Measurements from ENCODE around the gene KIRREL3.

The KIRREL3 gene

DNA sequence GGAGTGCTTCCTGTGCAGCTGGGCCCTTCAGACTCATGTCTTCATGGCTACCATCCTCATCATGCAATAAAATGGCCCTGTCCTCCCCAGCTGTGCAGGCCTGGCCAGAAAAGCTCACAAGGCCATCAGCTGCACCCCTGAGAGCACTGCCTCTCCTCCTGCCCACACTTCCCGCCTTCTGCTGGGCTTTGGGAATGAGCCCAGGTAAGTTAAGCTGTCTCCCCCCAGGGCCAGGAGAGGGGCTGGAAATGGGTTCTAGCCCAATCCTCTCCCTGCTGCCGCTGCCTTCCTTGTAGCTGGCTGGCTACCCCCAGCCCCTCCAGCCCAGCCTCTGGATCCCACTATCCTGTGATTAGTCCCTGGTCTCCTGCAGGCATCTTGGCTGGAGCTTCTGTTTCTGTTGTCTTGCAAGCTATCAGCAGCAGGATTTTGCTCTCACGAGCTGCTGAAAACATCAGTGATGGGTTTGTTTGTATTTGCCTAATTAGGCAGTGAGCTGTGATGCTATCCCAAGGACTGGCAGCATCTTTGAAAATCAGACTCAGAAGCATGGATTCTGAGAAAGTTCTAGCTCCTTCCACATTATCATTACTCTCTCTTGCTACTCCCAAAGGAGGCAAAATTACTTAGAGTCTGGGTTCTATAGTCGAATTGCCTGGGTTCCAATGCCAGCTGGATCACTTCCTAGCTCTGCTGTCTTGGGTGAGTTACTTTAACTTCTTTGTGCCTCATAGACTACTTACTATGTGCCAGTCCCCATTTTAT is 476.9 kb downstream of the KIRREL3 start:
- TF ChIP-seq, protein P1, sequence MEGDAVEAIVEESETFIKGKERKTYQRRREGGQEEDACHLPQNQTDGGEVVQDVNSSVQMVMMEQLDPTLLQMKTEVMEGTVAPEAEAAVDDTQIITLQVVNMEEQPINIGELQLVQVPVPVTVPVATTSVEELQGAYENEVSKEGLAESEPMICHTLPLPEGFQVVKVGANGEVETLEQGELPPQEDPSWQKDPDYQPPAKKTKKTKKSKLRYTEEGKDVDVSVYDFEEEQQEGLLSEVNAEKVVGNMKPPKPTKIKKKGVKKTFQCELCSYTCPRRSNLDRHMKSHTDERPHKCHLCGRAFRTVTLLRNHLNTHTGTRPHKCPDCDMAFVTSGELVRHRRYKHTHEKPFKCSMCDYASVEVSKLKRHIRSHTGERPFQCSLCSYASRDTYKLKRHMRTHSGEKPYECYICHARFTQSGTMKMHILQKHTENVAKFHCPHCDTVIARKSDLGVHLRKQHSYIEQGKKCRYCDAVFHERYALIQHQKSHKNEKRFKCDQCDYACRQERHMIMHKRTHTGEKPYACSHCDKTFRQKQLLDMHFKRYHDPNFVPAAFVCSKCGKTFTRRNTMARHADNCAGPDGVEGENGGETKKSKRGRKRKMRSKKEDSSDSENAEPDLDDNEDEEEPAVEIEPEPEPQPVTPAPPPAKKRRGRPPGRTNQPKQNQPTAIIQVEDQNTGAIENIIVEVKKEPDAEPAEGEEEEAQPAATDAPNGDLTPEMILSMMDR (IDR thresholded peaks at IDR 0.05; ENCODE audit: control insufficient read depth, insufficient read depth, low read depth, low read length, missing control alignments), result no peak
- DNase-seq (ENCODE audit: low read depth), result no peak
- no peak overlapping the region for H3K4me3 ChIP-seq (ENCODE audit: control insufficient read depth, low read depth, low read length)

DNA sequence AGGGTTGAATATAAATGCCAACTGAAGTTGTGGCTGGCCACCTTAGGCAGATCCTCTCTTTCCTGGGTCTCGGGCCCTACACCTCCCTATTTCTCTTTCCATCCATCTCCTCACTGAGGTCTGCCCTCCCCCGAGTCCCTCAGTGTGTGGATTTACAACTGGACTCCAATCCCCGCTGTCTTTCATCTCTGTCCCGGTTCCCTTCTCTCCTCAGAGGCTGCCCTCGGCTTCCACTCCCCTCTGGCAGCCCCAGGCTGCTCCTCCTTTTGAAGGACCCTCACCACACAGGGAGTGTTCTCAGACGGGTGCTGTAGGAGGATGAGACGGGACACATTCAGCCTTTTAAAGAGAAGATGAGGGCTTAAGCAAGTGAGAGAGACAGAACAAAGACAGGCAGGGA is 478.0 kb downstream of the KIRREL3 start:
- no peak for DNase-seq (ENCODE audit: low read depth)
- TF ChIP-seq, protein P1 (IDR thresholded peaks at IDR 0.05; ENCODE audit: control insufficient read depth, insufficient read depth, low read depth, low read length, missing control alignments), result no peak
- H3K4me3 ChIP-seq (ENCODE audit: control insufficient read depth, low read depth, low read length), result no peak overlapping the region

DNA sequence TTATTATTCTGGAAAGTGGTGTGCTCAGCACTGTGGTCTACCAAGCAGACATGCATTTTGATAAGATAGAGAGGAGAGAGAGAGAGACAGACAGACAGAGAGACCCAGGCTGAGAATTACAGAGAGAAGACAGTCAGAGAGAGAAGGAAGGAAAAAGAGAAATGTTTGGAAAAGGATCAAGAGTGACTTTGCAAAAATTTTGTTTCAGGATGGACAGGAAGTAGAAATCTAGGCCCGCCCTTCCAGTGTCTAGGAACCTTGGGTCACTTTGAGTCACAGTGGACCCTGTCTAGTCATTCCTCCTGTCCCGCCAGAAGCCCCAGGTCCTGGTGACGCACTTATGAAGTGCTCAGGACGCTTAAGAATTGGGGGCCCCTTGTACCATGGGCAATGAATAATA is 478.4 kb downstream of the KIRREL3 start:
- TF ChIP-seq, protein P1 (IDR thresholded peaks at IDR 0.05; ENCODE audit: control insufficient read depth, insufficient read depth, low read depth, low read length, missing control alignments), result no peak
- no peak for DNase-seq (ENCODE audit: low read depth)

DNA sequence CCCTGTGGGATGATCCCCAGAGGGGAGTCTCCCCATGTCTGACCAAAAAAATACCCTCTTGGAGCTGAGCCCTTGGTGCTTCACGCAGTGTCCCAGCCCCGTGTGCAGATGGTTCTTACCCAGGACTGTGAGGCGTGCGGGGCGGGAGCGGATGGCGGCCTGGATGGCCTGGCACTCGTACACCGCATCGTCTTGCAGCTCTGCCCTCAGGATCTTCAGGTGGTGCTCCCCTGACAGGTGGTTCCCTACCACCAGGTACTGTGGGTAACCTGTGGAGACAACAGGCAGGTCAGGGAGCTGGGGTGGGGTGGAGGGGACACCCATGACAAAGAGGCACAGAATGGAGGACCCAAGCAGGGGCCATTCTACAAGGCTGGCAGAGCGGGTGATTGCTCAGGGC is 479.4 kb downstream of the KIRREL3 start:
- no peak overlapping the region for H3K4me3 ChIP-seq (ENCODE audit: control insufficient read depth, low read depth, low read length)
- no peak for DNase-seq (ENCODE audit: low read depth)
- TF ChIP-seq, protein P1 (IDR thresholded peaks at IDR 0.05; ENCODE audit: control insufficient read depth, insufficient read depth, low read depth, low read length, missing control alignments), result no peak

More for the DNA sequence above, 478.4 kb downstream of the KIRREL3 start:
- no peak overlapping the region for H3K4me3 ChIP-seq (ENCODE audit: control insufficient read depth, low read depth, low read length)

DNA sequence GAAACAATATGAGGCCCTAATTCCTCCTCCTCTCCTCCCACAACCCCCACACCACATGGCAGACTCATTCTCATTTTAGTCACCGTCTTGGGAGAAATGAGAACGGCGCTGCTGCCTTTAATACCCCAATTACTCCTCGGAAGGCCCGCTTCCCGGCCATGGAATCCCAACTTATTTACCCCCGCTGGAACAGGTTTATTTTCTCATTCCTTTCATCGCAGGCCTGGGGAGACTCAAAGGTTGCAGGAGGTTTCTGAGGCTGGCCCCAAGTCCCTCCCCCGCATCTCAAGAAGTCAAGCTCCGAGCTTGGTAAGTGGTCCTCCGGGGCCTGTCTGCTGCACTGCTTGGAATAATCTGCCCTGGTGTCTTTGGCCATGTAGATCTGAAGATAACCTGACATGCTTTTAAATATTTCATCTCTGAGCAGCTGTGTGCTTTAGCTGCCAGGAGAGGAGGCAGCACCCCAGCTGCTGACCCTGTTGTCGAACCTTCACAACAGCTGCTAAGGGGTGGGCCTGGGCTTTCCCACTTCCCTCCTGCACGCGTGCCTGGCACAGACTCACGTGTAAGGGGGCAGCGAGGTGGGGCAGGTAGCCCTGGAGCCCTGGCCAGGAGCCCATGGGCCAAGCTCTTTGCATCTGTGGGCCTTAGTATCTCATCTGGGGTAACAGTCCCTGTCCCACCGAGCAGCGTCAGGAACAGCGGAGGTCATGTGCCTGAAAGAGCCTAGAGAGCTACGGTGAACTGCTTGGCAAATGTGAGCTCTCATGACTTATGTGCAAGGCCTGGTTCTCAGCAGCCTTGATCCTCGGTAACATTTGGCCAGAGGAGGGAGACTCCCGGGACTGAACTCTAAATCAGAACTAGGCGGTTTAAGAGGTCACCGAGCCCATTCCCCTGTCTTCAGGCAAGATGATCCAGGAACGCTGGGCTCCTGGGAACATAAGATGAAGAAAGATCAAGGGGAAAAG is 480.5 kb downstream of the KIRREL3 start:
- no peak for DNase-seq (ENCODE audit: low read depth)
- TF ChIP-seq, protein P1 (IDR thresholded peaks at IDR 0.05; ENCODE audit: control insufficient read depth, insufficient read depth, low read depth, low read length, missing control alignments), result no peak
- no peak overlapping the region for H3K4me3 ChIP-seq (ENCODE audit: control insufficient read depth, low read depth, low read length)

DNA sequence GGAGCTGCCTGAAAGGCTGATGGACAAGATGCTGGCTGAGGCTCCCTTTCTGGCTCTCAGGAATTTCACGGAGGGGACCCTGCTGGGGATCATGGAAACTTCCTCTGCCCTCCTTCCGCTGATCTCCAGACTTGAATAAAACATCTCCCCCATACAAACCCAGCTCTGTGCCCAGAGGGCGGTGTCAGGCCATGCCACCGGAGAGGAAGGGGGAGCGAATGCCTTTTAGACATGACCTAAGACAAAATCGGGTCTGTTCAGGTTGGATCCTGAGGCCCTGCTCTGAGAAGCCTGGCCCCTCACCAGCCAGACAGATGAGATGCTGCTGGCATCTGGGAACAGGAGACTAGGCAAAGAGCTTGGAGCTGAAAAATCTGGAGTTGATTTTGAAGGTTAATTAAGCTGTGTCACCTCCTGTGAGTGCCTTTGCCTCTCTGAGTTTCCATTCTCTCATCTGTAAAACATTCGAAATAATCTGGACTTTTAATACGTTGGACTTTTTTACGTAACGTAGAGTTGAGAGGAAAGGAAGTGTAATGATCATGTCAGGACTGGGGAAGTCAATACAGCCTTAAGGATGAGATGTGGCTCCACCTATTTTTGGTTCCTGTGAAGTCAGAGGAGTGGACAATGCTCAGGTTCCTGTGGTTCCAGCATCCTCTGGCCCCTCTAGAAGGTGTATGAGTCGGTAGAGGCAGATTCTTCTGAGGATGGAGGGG is 481.4 kb downstream of the KIRREL3 start:
- no peak for DNase-seq (ENCODE audit: low read depth)
- no peak overlapping the region for H3K4me3 ChIP-seq (ENCODE audit: control insufficient read depth, low read depth, low read length)
- TF ChIP-seq, protein P1 (IDR thresholded peaks at IDR 0.05; ENCODE audit: control insufficient read depth, insufficient read depth, low read depth, low read length, missing control alignments), result no peak
